HepG2 (cell line): ENCODE results near the gene WNT4. TPM values are rescaled to one million over a fixed set of nuclear protein-coding genes. Genes with fewer than 3 reads are reported as not detected.

Experiments
- ATAC-seq: fragments of 200-7000 bp; cut with Tn5 transposase; 3 replicates; pipeline ENCODE4 v1.9.1; 2020; ENCODE audit warnings: mild to moderate bottlenecking, moderate library complexity
- BruUV-seq: library from RNA; stranded (reverse); fragments of 400-500 nt; replicated peaks from 2 replicates; lab custom pipeline; 2021; lab: Mats Ljungman, UMichigan
- CTCF ChIA-PET: fragments of 300-600 bp; formaldehyde crosslinking; extraction: SDS; loops from one replicate; lab custom pipeline; 2021; ENCODE audit warnings: low total read pairs, inconsistent platforms, low intra/inter-chr PET ratio; lab: Yijun Ruan, JAX
- POLR2A ChIA-PET: fragments of 350-600 bp; sonication (Branson Sonifier 250); formaldehyde crosslinking; loops from one replicate; lab custom pipeline; 2020; ENCODE audit warnings: antibody characterized with exemption, inconsistent platforms; lab: Yijun Ruan, JAX
- DNase-seq: peaks from one replicate; pipeline ENCODE4 v3.0.0-alpha.2; 2015; ENCODE audit warnings: low spot score
- FAIRE-seq: peaks from 3 replicates; lab custom pipeline; 2011; peaks lifted over from hg19 to GRCh38; lab: Jason Lieb, UNC
- H2AFZ ChIP-seq: one replicate; pipeline ENCODE4 v1.6.1; 2011; ENCODE audit warnings: low read length, inconsistent platforms
- H3K27ac ChIP-seq: fragments of 300-600 bp; 3 replicates; pipeline ENCODE4 v1.8.0; 2011; ENCODE audit warnings: mixed run types, mild to moderate bottlenecking, mixed read lengths, low read length, inconsistent platforms; ENCODE audit not compliant: insufficient read depth; ENCODE audit errors: extremely low read length
- H3K27me3 ChIP-seq, 2 experiments: fragments of 200-600 bp in 1 of 2; 2 replicates in 1 of 2; 3 replicates in 1 of 2; pipeline versions ENCODE4 v1.6.0 to v1.8.0; 2011; ENCODE audit warnings: low read length in 2 of 2, mild to moderate bottlenecking in 2 of 2, moderate library complexity in 2 of 2, inconsistent platforms in 1 of 2; ENCODE audit not compliant: insufficient read depth in 2 of 2, control insufficient read depth in 1 of 2
- H3K36me3 ChIP-seq, 2 experiments: fragments of 200-600 bp in 1 of 2; replicated peaks in 1 of 2; 2 replicates in 1 of 2; 3 replicates in 1 of 2; pipeline versions ENCODE4 v1.5.1 to v1.8.0; 2011; ENCODE audit warnings: low read length in 2 of 2, inconsistent platforms in 1 of 2; ENCODE audit not compliant: insufficient read depth in 2 of 2, control insufficient read depth in 1 of 2
- H3K4me1 ChIP-seq: 2 replicates; pipeline ENCODE4 v1.5.1; 2012; ENCODE audit warnings: low read length, inconsistent platforms; ENCODE audit not compliant: insufficient read depth
- H3K4me2 ChIP-seq: 2 replicates; pipeline ENCODE4 v1.6.0; 2011; ENCODE audit warnings: low read depth, low read length, inconsistent platforms
- H3K4me3 ChIP-seq, 3 experiments: fragments of 200-600 bp in 1 of 3; sonication (generic), shearing (Covaris generic) in 1 of 3; replicated peaks in 1 of 3; 2 replicates each; pipeline ENCODE4 v1.5.1; 2011 to 2016; ENCODE audit warnings: low read length in 3 of 3, inconsistent platforms in 2 of 3, low read depth in 2 of 3, mild to moderate bottlenecking in 2 of 3, control low read depth in 1 of 3, mixed read lengths in 1 of 3; ENCODE audit not compliant: insufficient read depth in 1 of 3
- H3K79me2 ChIP-seq: one replicate; pipeline ENCODE4 v1.6.1; 2011; ENCODE audit warnings: low read length, inconsistent platforms; ENCODE audit not compliant: insufficient read depth
- H3K9ac ChIP-seq: 2 replicates; pipeline ENCODE4 v1.6.0; 2011; ENCODE audit warnings: mild to moderate bottlenecking, low read depth, low read length, inconsistent platforms; ENCODE audit not compliant: insufficient read depth
- H3K9me3 ChIP-seq: 2 replicates; pipeline ENCODE4 v1.5.1; 2012; ENCODE audit warnings: mild to moderate bottlenecking, low read length
- H4K20me1 ChIP-seq: 2 replicates; pipeline ENCODE4 v1.6.0; 2011; ENCODE audit warnings: inconsistent platforms, mild to moderate bottlenecking, low read length, moderate library complexity; ENCODE audit not compliant: insufficient read depth
- RBM39 ChIP-seq: fragments of 200-400 bp; formaldehyde crosslinking; IDR thresholded peaks from one replicate; pipeline ENCODE4 v1.6.1; 2018; ENCODE audit warnings: antibody characterized with exemption, mild to moderate bottlenecking, low read depth, low read length; ENCODE audit not compliant: poor library complexity, severe bottlenecking
- ZNF318 ChIP-seq: sonication (generic); formaldehyde crosslinking; IDR thresholded peaks from 2 replicates; pipeline ENCODE4 v1.4.0; 2020; ENCODE audit warnings: mild to moderate bottlenecking, missing genetic modification reagents
- WGBS: methylation state at CpG from one replicate; pipeline ENCODE4 v1.1.6; 2017; ENCODE audit warnings: low lambda C conversion rate; 5-methylcytosine and 5-hydroxymethylcytosine counted together
- in situ Hi-C: cut with HindIII; loops from 2 replicates; pipeline ENCODE4 v1.10.0; 2017; ENCODE audit warnings: low pct_unique_long_range_greater_than_20kb; ENCODE audit not compliant: extremely low pct_ligation_motif_present
- intact Hi-C: fragments of 100-400 bp; cut with micrococcal nuclease; formaldehyde crosslinking; loops from one replicate; pipeline ENCODE4 v1.10.0; 2022; ENCODE audit not compliant: unreplicated experiment
- polyA plus RNA-seq, 8 experiments: library from polyadenylated mRNA; depleted of rRNA in 3 of 8; stranded (reverse) in 7 of 8; unstranded in 1 of 8; fragments of >200 nt; fragmentation: Illumina TruSeq in 4 of 8; extraction: Trizol in 4 of 8; gene quantifications; 2 replicates each; pipeline versions ENCODE4 v1.2.1 to v1.2.3, GENCODE V29; 2011 to 2016; ENCODE audit warnings: low read depth in 4 of 8, missing spikeins in 1 of 8, mixed read lengths in 1 of 8; ENCODE audit not compliant: insufficient read depth in 1 of 8
- total RNA-seq, 5 experiments: library from RNA; depleted of rRNA; stranded (reverse); fragments of >200 nt; fragmentation: Illumina TruSeq; extraction: Trizol; gene quantifications; 2 replicates each; pipeline ENCODE4 v1.2.3, GENCODE V29; 2016; ENCODE audit warnings: low read depth in 1 of 5

Gene WNT4
- total and polyA plus RNA-seq, 2 of the 13 experiments (the other 11 are each of a cell fraction or from before 2014, with no cell fraction given), result not detected

GRCh38 chr1:22080191-22080590, 62.7 kb downstream of the WNT4 start (continued):
- TF ChIP-seq ZNF318 (no peak), RBM39 (no peak)

- no peak overlapping the region for H3K9ac ChIP-seq
- no peak for FAIRE-seq
- CTCF ChIA-PET, result no interaction called here
- TF ChIP-seq ZNF318, result no peak
These were observed 64.8 kb downstream of the WNT4 start for GRCh38 chr1:22078133-22078532.

More at GRCh38 chr1:22078133-22078532, 64.8 kb downstream of the WNT4 start:
- no peaks in the 10 kb centered on the region for H3K9me3 ChIP-seq
- H3K36me3 ChIP-seq, result peaks cover 12 to 39% of the 10 kb centered on the region in 2 experiments; a peak in 4 of 5 replicates
- H3K79me2 ChIP-seq, result peaks cover 64% of the 10 kb centered on the region
- DNase-seq, result no peak
- H3K4me3 ChIP-seq, result no peak overlapping the region
- POLR2A ChIA-PET, result no interaction called here
- no TSS peak for BruUV-seq
- peaks cover 25% of the 10 kb centered on the region; the same call in 1 of the 2 replicates for H3K4me1 ChIP-seq
- 96% methylated on average over 2 of the region's 2 CpGs for WGBS
- no peak overlapping the region for H3K4me2 ChIP-seq
- in situ Hi-C loops, result no loop called here
- no peaks in the 10 kb centered on the region; a peak in 1 of 5 replicates for H3K27me3 ChIP-seq
- intact Hi-C loops, result no loop called here
- peaks cover 54% of the 10 kb centered on the region for H4K20me1 ChIP-seq
- no peak for ATAC-seq
- H3K27ac ChIP-seq, result no peak overlapping the region
- H2AFZ ChIP-seq, result no peak overlapping the region
